ENCODE results near the gene PPP1R3D. TPM values are rescaled to one million over a fixed set of nuclear protein-coding genes. Genes with fewer than 3 reads are reported as not detected.

The PPP1R3D gene
- total RNA-seq, 1 donor from 2014 or later = 0.30 TPM

DNA sequence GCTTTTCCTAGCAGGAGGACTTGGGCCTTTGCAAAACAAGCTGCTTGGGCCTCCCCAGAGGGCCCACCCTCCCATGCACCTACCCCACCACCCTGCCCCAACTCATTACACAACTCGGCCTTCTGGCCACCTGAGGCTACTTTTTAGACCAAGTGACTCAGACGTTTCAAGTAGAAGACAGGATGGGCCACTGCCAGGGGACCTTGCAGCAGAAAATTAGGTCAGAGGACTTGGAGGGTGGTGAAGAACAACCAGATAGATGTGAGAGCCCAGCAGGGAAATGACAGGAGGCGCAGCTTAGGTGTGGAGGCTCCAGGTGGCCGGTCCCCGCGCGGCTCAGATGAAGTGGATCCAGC, 1.4 kb downstream of the PPP1R3D start:
- Histone ChIP-seq H3K4me1 (peaks cover 9% of the 10 kb centered on the region), H3K9me3 (ENCODE audit: low read depth) (no peaks in the 10 kb centered on the region), H3K27ac (no peak overlapping the region), H3K36me3 (no peaks in the 10 kb centered on the region), H3K79me2 (ENCODE audit: low read depth) (no peaks in the 10 kb centered on the region), H4K20me1 (ENCODE audit: low read depth) (no peaks in the 10 kb centered on the region), H3K4me2 (no peak overlapping the region), H3K9ac (no peak overlapping the region), H3F3A (ENCODE audit: low read depth) (peaks cover 17% of the 10 kb centered on the region), H3K27me3 (peaks cover 65% of the 10 kb centered on the region), H3K4me3 (no peak overlapping the region), H2AFZ (replicated peaks) (no peak overlapping the region)
- Mint-ChIP-seq H3K4me1 (peaks cover 30% of the 10 kb centered on the region), H3K27ac (peak overlapping the region; percentile 66), H3K27me3 (ENCODE audit: insufficient read depth, low read depth) (peaks cover 2% of the 10 kb centered on the region), H3K9me3 (no peaks in the 10 kb centered on the region), H3K36me3 (peaks cover 5% of the 10 kb centered on the region), H3K4me3 (peak overlapping the region; percentile 85)
- TF ChIP-seq EZH2phosphoT487 (IDR thresholded peaks at IDR 0.05) = no peak
- TF ChIP-seq CTCF (IDR thresholded peaks at IDR 0.05) = no peak
- no peak for TF ChIP-seq EZH2 (IDR thresholded peaks at IDR 0.05)
- DNase-seq (ENCODE audit: low spot score) = no peak

GRCh38 chr20:59938221-59938620, 1.9 kb downstream of the PPP1R3D start:
- no peaks in the 10 kb centered on the region for H3K36me3 ChIP-seq
- Mint-ChIP-seq H3K36me3 (peaks cover 5% of the 10 kb centered on the region), H3K4me3 (peak overlapping the region; percentile 85), H3K9me3 (no peaks in the 10 kb centered on the region), H3K27me3 (ENCODE audit: insufficient read depth, low read depth) (peaks cover 2% of the 10 kb centered on the region), H3K27ac (no peak overlapping the region), H3K4me1 (peaks cover 30% of the 10 kb centered on the region)
- no peaks in the 10 kb centered on the region for H3K9me3 ChIP-seq (ENCODE audit: low read depth)
- H3F3A ChIP-seq (ENCODE audit: low read depth) = peaks cover 17% of the 10 kb centered on the region
- H3K4me1 ChIP-seq = peaks cover 9% of the 10 kb centered on the region
- no peak for TF ChIP-seq EZH2 (IDR thresholded peaks at IDR 0.05)
- no peak for TF ChIP-seq EZH2phosphoT487 (IDR thresholded peaks at IDR 0.05)
- TF ChIP-seq CTCF (IDR thresholded peaks at IDR 0.05) = no peak
- no peak overlapping the region for H2AFZ ChIP-seq (replicated peaks)
- no peak overlapping the region for H3K4me2 ChIP-seq
- no peak for DNase-seq (ENCODE audit: low spot score)
- H3K79me2 ChIP-seq (ENCODE audit: low read depth) = no peaks in the 10 kb centered on the region
- no peaks in the 10 kb centered on the region for H4K20me1 ChIP-seq (ENCODE audit: low read depth)
- peaks cover 69% of the 10 kb centered on the region for H3K27me3 ChIP-seq
- no peak overlapping the region for H3K9ac ChIP-seq
- H3K27ac ChIP-seq = no peak overlapping the region
- H3K4me3 ChIP-seq = no peak overlapping the region

GRCh38 chr20:59937150-59937549, 3.0 kb downstream of the PPP1R3D start:
- no peak for DNase-seq (ENCODE audit: low spot score)
- peaks cover 17% of the 10 kb centered on the region for H3F3A ChIP-seq (ENCODE audit: low read depth)
- H3K27me3 Mint-ChIP-seq (ENCODE audit: insufficient read depth, low read depth) = peaks cover 2% of the 10 kb centered on the region
- peaks cover 70% of the 10 kb centered on the region for H3K27me3 ChIP-seq
- H3K4me2 ChIP-seq = no peak overlapping the region
- H3K4me3 Mint-ChIP-seq = peak overlapping the region; percentile 46
- peaks cover 30% of the 10 kb centered on the region for H3K4me1 Mint-ChIP-seq
- H2AFZ ChIP-seq (replicated peaks) = no peak overlapping the region
- H3K9ac ChIP-seq = no peak overlapping the region
- no peaks in the 10 kb centered on the region for H3K79me2 ChIP-seq (ENCODE audit: low read depth)
- TF ChIP-seq CTCF (IDR thresholded peaks at IDR 0.05) = no peak
- TF ChIP-seq EZH2 (IDR thresholded peaks at IDR 0.05) = no peak
- TF ChIP-seq EZH2phosphoT487 (IDR thresholded peaks at IDR 0.05) = no peak
- peaks cover 9% of the 10 kb centered on the region for H3K4me1 ChIP-seq
- H3K36me3 ChIP-seq = no peaks in the 10 kb centered on the region
- H4K20me1 ChIP-seq (ENCODE audit: low read depth) = no peaks in the 10 kb centered on the region
- no peaks in the 10 kb centered on the region for H3K9me3 Mint-ChIP-seq
- H3K36me3 Mint-ChIP-seq = peaks cover 5% of the 10 kb centered on the region
- no peak overlapping the region for H3K4me3 ChIP-seq
- H3K27ac Mint-ChIP-seq = no peak overlapping the region
- H3K9me3 ChIP-seq (ENCODE audit: low read depth) = no peaks in the 10 kb centered on the region
- H3K27ac ChIP-seq = no peak overlapping the region
